ENCODE data around the gene PLIN4. TPM values are rescaled to one million over a fixed set of nuclear protein-coding genes. Genes with fewer than 3 reads are reported as not detected.

PLIN4 gene
- total RNA-seq, 1 donor from 2014 or later, result 0.32 TPM

- peak; percentile 65 for DNase-seq (ENCODE audit: low read depth)
Measured at GRCh38 chr19:4456843-4457653, 61.2 kb downstream of the PLIN4 start.

GRCh38 chr19:4456476-4456842, 61.8 kb downstream of the PLIN4 start:
- DNase-seq (ENCODE audit: low read depth), result peak; percentile 66

- peak; percentile 85 for DNase-seq (ENCODE audit: low read depth)
Measured at GRCh38 chr19:4455719-4456475, 62.4 kb downstream of the PLIN4 start.

- peak; percentile 58 for DNase-seq (ENCODE audit: low read depth)
Measured at GRCh38 chr19:4454747-4455718, 63.3 kb downstream of the PLIN4 start.

- DNase-seq (ENCODE audit: low read depth), result no peak
Measured at GRCh38 chr19:4453232-4454179, 64.8 kb downstream of the PLIN4 start.

DNA sequence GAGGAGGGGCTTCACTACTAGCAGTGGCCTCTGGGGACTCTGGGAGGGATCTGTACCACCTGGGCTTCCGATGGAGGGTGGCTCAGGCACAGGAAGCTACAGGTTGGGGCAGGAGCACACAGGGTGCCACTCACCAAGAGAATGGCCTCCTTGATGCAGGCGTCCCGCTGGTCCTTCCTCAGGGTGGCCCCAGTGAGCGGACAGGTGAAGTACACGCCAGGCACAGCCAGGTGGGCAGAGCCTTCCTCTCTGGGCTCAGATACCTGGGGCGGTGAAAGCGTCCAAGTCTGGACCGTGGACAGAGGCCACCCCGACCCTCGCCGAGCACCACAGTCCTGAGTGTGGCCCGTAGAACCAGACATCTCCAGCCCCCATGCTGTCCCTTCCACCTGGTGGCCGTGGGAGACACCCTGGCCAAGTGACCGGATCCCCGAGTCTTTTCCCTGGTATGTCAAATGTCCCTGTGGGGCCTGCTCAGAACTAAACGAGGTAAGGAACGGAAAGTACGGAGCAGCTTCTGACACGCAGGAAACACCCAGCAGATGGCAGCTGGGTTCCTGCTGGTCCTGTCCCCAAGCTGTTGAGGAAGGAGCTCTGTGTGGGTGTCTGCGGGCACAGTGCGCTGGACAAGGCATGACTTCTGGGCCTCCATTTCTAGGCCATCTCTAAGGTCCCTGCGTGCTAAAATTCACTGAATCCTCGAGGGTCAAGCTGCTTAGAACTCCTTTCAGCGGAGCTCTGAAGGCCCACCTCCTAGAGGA, 65.9 kb downstream of the PLIN4 start:
- DNase-seq (ENCODE audit: low read depth), result no peak

Other genes starting within 250 kb of the PLIN4 start
- 839 and 1,129 TPM in 2 replicates for gene SHD, start 239.2 kb downstream of the PLIN4 start, total RNA-seq
- 0.57 TPM in 1 of 2 replicates, not detected in the other for gene TMIGD2, start 216.1 kb downstream of the PLIN4 start, total RNA-seq
- 2.3 and 2.6 TPM in 2 replicates for gene FSD1, start 213.9 kb downstream of the PLIN4 start, total RNA-seq
- 3.1 and 4.5 TPM in 2 replicates for gene STAP2, start 179.7 kb downstream of the PLIN4 start, total RNA-seq
- gene MPND, start 174.9 kb downstream of the PLIN4 start, total RNA-seq, result 2.2 and 2.7 TPM in 2 replicates
- 179 and 258 TPM in 2 replicates for gene SH3GL1, start 117.9 kb downstream of the PLIN4 start, total RNA-seq
- 3.1 TPM in 2 replicates for gene CHAF1A, start 115.8 kb downstream of the PLIN4 start, total RNA-seq
- 85.4 and 119 TPM in 2 replicates for gene UBXN6, start 60.7 kb downstream of the PLIN4 start, total RNA-seq
- gene HDGFL2, start 46.2 kb downstream of the PLIN4 start, total RNA-seq, result 43.8 and 59.1 TPM in 2 replicates
- gene PLIN5, start 16.7 kb upstream of the PLIN4 start, total RNA-seq, result not detected in 2 replicates
- 0.05 TPM in 1 of 2 replicates, not detected in the other for gene LRG1, start 21.6 kb upstream of the PLIN4 start, total RNA-seq
- 373 and 483 TPM in 2 replicates for gene SEMA6B, start 41.2 kb upstream of the PLIN4 start, total RNA-seq
- 3.7 and 7.5 TPM in 2 replicates for gene TNFAIP8L1, start 121.0 kb upstream of the PLIN4 start, total RNA-seq
- 64.6 and 65.2 TPM in 2 replicates for gene MYDGF, start 151.9 kb upstream of the PLIN4 start, total RNA-seq
- gene DPP9, start 205.4 kb upstream of the PLIN4 start, total RNA-seq, result 44.7 and 49.4 TPM in 2 replicates

Data from myocyte (in vitro differentiated cells).